GM06990 (cell line): ENCODE results near the gene ZNF236.

Experiments
- DNase-seq: peaks from one replicate; pipeline ENCODE4 v3.0.0-alpha.2; 2011; ENCODE audit not compliant: insufficient read length; ENCODE audit errors: extremely low read depth
- H3K27me3 ChIP-seq: replicated peaks from 2 replicates; pipeline ENCODE4 v1.6.0; 2011; ENCODE audit warnings: low read length; ENCODE audit not compliant: control insufficient read depth, insufficient read depth
- H3K36me3 ChIP-seq: 2 replicates; pipeline ENCODE4 v1.5.1; 2011; ENCODE audit warnings: low read length; ENCODE audit not compliant: control insufficient read depth, insufficient read depth
- H3K4me3 ChIP-seq: replicated peaks from 2 replicates; pipeline ENCODE4 v1.5.1; 2011; ENCODE audit warnings: low read depth, mild to moderate bottlenecking, control low read depth, low read length
- TF ChIP-seq, protein P1 (sequence below): IDR thresholded peaks from 2 replicates; pipeline ENCODE4 v1.5.1; 2011; ENCODE audit warnings: low read length, control low read depth, mild to moderate bottlenecking, inconsistent platforms; ENCODE audit not compliant: insufficient read depth, poor library complexity, severe bottlenecking

Gene ZNF236

DNA sequence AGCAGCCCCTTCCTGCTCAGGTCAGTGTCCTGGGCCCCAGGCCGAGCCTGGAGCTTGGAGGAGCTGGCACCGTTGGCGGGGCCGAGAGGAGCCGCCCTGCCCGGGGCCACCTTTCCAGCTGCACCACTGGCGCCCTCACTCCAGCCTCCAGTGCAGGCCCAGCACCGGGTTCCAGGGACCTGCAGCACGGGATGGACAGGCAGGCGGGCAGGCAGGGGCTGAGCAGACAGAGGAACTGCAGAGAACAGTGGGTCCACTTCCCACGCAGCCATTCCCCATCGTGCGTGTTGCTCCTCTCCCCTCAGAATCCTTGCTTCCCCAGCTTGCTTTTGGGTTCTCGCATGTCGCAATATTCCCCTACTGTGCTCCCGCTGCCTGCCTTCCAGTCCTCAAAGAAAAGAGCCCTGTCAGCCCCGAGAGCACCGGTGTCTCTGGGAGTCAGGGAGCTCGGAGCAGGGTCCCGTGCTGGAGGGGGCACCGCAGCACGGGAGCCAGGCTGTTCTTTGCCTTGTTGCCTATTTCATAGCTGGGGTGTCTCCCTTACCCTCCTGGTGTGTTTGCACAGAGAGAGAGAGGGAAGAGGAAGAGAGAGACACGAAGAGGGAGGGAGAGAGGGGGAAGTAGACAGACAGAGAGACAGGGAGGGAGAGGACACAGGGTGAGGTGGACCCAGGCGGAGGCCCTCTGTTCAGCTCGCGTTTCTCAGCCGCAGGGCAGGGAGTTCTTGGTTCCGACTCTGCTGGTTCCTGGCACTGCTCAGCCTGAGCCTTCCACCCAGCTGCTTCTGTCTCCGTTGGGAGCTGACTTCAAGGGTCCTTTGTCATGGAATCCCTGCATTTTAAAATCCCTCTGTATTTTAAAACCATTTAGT is 184.2 kb downstream of the ZNF236 start:
- Histone ChIP-seq H3K4me3 (no peak overlapping the region), H3K36me3 (peaks cover 6% of the 10 kb centered on the region), H3K27me3 (no peaks in the 10 kb centered on the region)
- TF ChIP-seq, protein P1, sequence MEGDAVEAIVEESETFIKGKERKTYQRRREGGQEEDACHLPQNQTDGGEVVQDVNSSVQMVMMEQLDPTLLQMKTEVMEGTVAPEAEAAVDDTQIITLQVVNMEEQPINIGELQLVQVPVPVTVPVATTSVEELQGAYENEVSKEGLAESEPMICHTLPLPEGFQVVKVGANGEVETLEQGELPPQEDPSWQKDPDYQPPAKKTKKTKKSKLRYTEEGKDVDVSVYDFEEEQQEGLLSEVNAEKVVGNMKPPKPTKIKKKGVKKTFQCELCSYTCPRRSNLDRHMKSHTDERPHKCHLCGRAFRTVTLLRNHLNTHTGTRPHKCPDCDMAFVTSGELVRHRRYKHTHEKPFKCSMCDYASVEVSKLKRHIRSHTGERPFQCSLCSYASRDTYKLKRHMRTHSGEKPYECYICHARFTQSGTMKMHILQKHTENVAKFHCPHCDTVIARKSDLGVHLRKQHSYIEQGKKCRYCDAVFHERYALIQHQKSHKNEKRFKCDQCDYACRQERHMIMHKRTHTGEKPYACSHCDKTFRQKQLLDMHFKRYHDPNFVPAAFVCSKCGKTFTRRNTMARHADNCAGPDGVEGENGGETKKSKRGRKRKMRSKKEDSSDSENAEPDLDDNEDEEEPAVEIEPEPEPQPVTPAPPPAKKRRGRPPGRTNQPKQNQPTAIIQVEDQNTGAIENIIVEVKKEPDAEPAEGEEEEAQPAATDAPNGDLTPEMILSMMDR: no peak
- DNase-seq: no peak

- Histone ChIP-seq H3K36me3 (peaks cover 6% of the 10 kb centered on the region), H3K4me3 (no peak overlapping the region), H3K27me3 (no peaks in the 10 kb centered on the region)
- no peak for DNase-seq
- TF ChIP-seq, protein P1: no peak
Measured at GRCh38 chr18:77007251-77007650, 184.9 kb downstream of the ZNF236 start.

DNA sequence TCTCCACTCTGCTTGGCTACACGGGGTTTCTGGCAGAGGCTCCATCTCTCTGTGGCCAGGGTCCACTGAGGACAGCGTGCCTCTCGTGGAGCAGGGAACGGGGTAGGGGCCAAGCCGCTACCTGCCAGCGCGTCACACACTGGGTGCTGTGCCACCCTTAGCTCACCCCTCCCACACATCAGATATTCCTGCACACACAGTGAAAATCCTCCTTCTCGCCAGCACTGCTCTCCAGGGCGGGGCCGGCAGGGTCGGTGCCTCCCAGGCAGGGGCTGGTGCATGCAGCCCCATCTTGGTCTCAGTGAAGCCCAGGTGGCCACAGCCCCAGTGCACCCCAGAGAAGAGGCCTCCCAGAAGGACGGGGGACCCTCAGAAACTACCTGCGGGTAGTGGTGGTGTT is 185.6 kb downstream of the ZNF236 start:
- H3K36me3 ChIP-seq: peaks cover 6% of the 10 kb centered on the region
- no peak for DNase-seq
- TF ChIP-seq, protein P1: no peak
- H3K27me3 ChIP-seq: no peaks in the 10 kb centered on the region
- no peak overlapping the region for H3K4me3 ChIP-seq

GRCh38 chr18:77008576-77009315 is 186.4 kb downstream of the ZNF236 start:
- TF ChIP-seq, protein P1: no peak
- Histone ChIP-seq H3K4me3 (no peak overlapping the region), H3K36me3 (peaks cover 6% of the 10 kb centered on the region), H3K27me3 (no peaks in the 10 kb centered on the region)
- no peak for DNase-seq

DNA sequence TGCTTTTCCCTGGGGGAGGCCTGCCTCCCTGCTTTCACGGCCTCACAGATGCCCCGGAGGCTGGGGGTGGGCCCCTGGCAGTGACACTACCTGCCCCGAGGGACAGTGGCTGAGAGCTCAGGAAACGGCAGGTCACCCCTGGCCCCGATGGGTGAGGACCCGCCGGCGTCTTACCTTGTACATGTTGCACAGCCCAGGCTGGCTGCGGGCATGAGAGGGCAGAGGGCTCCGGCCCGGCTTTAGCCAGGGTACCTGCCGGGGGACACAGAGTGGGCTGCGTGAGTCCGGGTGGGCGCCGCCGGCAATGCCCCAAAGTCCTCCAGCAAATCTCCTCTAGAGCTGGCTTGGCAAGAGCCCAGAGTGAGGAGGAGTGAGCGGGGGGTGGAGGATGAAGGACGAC is 187.3 kb downstream of the ZNF236 start:
- H3K27me3 ChIP-seq: no peaks in the 10 kb centered on the region
- peaks cover 6% of the 10 kb centered on the region for H3K36me3 ChIP-seq
- DNase-seq: no peak
- TF ChIP-seq, protein P1: no peak
- no peak overlapping the region for H3K4me3 ChIP-seq
